Activated T-cell treated with anti-CD3 and anti-CD28 coated beads, Interleukin-2, amount 50 U/mL, for 4 hours (primary cell): Measurements from ENCODE around the gene SIT1. TPM values are rescaled to one million over a fixed set of nuclear protein-coding genes. Genes with fewer than 3 reads are reported as not detected.

ENCODE experiments used
- ATAC-seq, 2 donors: fragments of 200-7000 bp; cut with Tn5 transposase; one replicate each; pipeline ENCODE4 v1.10.0; 2021
- DNase-seq: peaks from one replicate; pipeline ENCODE4 v3.0.0-alpha.2; 2020
- H3K27me3 Mint-ChIP-seq: one replicate; pipeline ENCODE4 v1.8.0; 2021; ENCODE audit warnings: low read depth, mixed read lengths
- H3K36me3 Mint-ChIP-seq: one replicate; pipeline ENCODE4 v1.8.0; 2022; ENCODE audit warnings: mixed read lengths; ENCODE audit not compliant: insufficient read depth
- H3K4me1 Mint-ChIP-seq: one replicate; pipeline ENCODE4 v1.8.0; 2021; ENCODE audit warnings: low read depth, mixed read lengths
- H3K4me3 Mint-ChIP-seq: one replicate; pipeline ENCODE4 v1.8.0; 2021; ENCODE audit warnings: mild to moderate bottlenecking, moderate library complexity, mixed read lengths
- H3K9me3 Mint-ChIP-seq: one replicate; pipeline ENCODE4 v1.8.0; 2021; ENCODE audit warnings: mixed read lengths
- total RNA-seq, 3 donors: library from RNA; stranded (reverse); gene quantifications; one replicate each; pipeline ENCODE4 v1.2.1, GENCODE V29; 2021

SIT1 gene
- total RNA-seq, 3 donors from 2014 or later, result 21.8 to 23.8 (median 22.9) TPM

- no peak for DNase-seq
- Mint-ChIP-seq H3K9me3 (no peaks in the 10 kb centered on the region), H3K4me3 (peak overlapping the region; percentile 68), H3K4me1 (peaks cover 9% of the 10 kb centered on the region), H3K36me3 (no peaks in the 10 kb centered on the region), H3K27me3 (peaks cover 9% of the 10 kb centered on the region)
- peak; percentile 10 to 30 for ATAC-seq
Measured at GRCh38 chr9:35675204-35675603, 24.5 kb upstream of the SIT1 start.

DNA sequence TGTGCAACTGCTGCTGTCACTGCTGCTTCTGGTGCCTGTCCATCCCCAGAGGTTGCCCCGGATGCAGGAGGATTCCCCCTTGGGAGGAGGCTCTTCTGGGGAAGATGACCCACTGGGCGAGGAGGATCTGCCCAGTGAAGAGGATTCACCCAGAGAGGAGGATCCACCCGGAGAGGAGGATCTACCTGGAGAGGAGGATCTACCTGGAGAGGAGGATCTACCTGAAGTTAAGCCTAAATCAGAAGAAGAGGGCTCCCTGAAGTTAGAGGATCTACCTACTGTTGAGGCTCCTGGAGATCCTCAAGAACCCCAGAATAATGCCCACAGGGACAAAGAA, 23.3 kb upstream of the SIT1 start:
- H3K27me3 Mint-ChIP-seq, result peaks cover 9% of the 10 kb centered on the region
- H3K9me3 Mint-ChIP-seq, result no peaks in the 10 kb centered on the region
- ATAC-seq (no peak), DNase-seq (no peak)
- no peak overlapping the region for H3K4me3 Mint-ChIP-seq
- H3K4me1 Mint-ChIP-seq, result peaks cover 9% of the 10 kb centered on the region
- no peaks in the 10 kb centered on the region for H3K36me3 Mint-ChIP-seq

GRCh38 chr9:35673132-35674024, 22.6 kb upstream of the SIT1 start, which contains the start of gene CA9:
Gene CA9 (plus strand): TSS chr9:35673928. CDS start chr9:35673960, 32 bp downstream.
- H3K4me1 Mint-ChIP-seq, result peaks cover 9% of the 10 kb centered on the region
- peak within 1 kb of the TSS; percentile 1 for H3K4me3 Mint-ChIP-seq
- no peaks in the 10 kb centered on the region for H3K9me3 Mint-ChIP-seq
- ATAC-seq (no peak), DNase-seq (no peak)
- peaks cover 9% of the 10 kb centered on the region for H3K27me3 Mint-ChIP-seq
- no peaks in the 10 kb centered on the region for H3K36me3 Mint-ChIP-seq

GRCh38 chr9:35669331-35670145, 18.8 kb upstream of the SIT1 start:
- peaks cover 3% of the 10 kb centered on the region for H3K27me3 Mint-ChIP-seq

DNA sequence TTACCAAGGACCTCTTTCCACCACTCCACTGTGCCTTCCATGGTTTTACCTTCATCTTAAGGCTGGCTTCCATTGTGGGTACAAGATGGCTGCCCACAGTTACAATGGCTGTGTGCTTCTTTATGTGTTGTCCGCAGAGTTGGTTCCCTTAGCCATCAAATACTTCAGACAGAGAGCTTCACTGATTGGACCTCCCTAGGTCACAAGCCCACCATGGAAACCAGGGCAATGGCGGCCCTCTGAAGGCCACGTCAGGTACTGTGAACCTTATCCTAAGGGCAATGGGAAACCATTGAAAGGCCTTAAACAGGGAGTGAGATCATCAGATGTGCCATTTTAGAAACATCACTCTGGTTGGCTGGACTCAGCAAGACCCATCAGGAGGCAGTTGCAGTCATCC, 17.2 kb upstream of the SIT1 start:
- Mint-ChIP-seq H3K4me3 (no peak overlapping the region), H3K27me3 (no peaks in the 10 kb centered on the region), H3K36me3 (no peaks in the 10 kb centered on the region), H3K4me1 (peaks cover 25% of the 10 kb centered on the region), H3K9me3 (no peaks in the 10 kb centered on the region)
- DNase-seq, result no peak
- no peak for ATAC-seq

More at GRCh38 chr9:35669331-35670145, 18.8 kb upstream of the SIT1 start:
- H3K9me3 Mint-ChIP-seq, result no peaks in the 10 kb centered on the region
- H3K4me1 Mint-ChIP-seq, result peaks cover 16% of the 10 kb centered on the region
- DNase-seq (no peak), ATAC-seq (no peak)
- no peaks in the 10 kb centered on the region for H3K36me3 Mint-ChIP-seq
- H3K4me3 Mint-ChIP-seq, result no peak overlapping the region

- Mint-ChIP-seq H3K4me3 (no peak overlapping the region), H3K9me3 (no peaks in the 10 kb centered on the region), H3K36me3 (peaks cover 3% of the 10 kb centered on the region), H3K4me1 (peaks cover 37% of the 10 kb centered on the region), H3K27me3 (no peaks in the 10 kb centered on the region)
- ATAC-seq (no peak), DNase-seq (no peak)
Measured at GRCh38 chr9:35666549-35666948, 15.8 kb upstream of the SIT1 start.

DNA sequence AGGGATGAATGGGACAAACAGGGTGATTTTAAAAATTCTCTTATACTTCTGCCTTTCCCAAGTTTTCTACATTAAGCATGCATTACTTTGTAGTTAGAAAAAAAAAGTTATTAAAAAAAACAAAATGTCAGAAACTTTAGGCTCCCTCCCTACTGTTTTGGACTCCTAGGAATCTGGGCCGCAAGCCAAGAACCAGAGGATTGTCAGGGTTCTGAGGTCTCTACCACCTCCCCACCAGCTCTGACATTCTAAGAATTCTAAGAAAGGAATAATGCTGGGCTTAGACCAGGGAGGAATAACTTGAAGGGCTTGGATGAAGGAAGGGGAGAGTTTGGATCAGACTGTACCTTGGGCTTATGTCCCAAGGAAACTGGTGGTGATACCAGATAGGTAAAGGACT, 15.3 kb upstream of the SIT1 start:
- no peaks in the 10 kb centered on the region for H3K9me3 Mint-ChIP-seq
- DNase-seq, result no peak

GRCh38 chr9:35665471-35665818, 14.7 kb upstream of the SIT1 start:
- peaks cover 47% of the 10 kb centered on the region for H3K4me1 Mint-ChIP-seq
- no peaks in the 10 kb centered on the region for H3K9me3 Mint-ChIP-seq
- DNase-seq (no peak), ATAC-seq (no peak)
- peaks cover 8% of the 10 kb centered on the region for H3K36me3 Mint-ChIP-seq
- no peaks in the 10 kb centered on the region for H3K27me3 Mint-ChIP-seq
- peak overlapping the region; percentile 79 for H3K4me3 Mint-ChIP-seq

More for the DNA sequence above, 15.3 kb upstream of the SIT1 start:
- Mint-ChIP-seq H3K4me1 (peaks cover 41% of the 10 kb centered on the region), H3K4me3 (peak overlapping the region; percentile 51), H3K27me3 (no peaks in the 10 kb centered on the region), H3K36me3 (peaks cover 3% of the 10 kb centered on the region)
- ATAC-seq, result no peak

GRCh38 chr9:35664531-35665470, 14.1 kb upstream of the SIT1 start, which contains the start of gene ARHGEF39:
Gene ARHGEF39 (minus strand): TSS chr9:35665195. CDS start chr9:35665169, 26 bp downstream.
- H3K27me3 Mint-ChIP-seq, result no peaks in the 10 kb centered on the region
- peak; percentile 85 to 92 for ATAC-seq
- H3K36me3 Mint-ChIP-seq, result peaks cover 8% of the 10 kb centered on the region
- H3K4me1 Mint-ChIP-seq, result peaks cover 53% of the 10 kb centered on the region
- peak; percentile 20 for DNase-seq
- H3K4me3 Mint-ChIP-seq, result peak within 1 kb of the TSS; percentile 79
- no peaks in the 10 kb centered on the region for H3K9me3 Mint-ChIP-seq

- H3K4me3 Mint-ChIP-seq, result no peak overlapping the region
- ATAC-seq, result no peak
- H3K27me3 Mint-ChIP-seq, result peaks cover 3% of the 10 kb centered on the region
- DNase-seq, result no peak
- H3K36me3 Mint-ChIP-seq, result peaks cover 10% of the 10 kb centered on the region
- peaks cover 69% of the 10 kb centered on the region for H3K4me1 Mint-ChIP-seq
- H3K9me3 Mint-ChIP-seq, result peaks cover 3% of the 10 kb centered on the region
Measured at GRCh38 chr9:35662437-35662836, 11.7 kb upstream of the SIT1 start.

GRCh38 chr9:35661756-35662350, 11.1 kb upstream of the SIT1 start:
- ATAC-seq (no peak), DNase-seq (no peak)
- H3K4me3 Mint-ChIP-seq, result peak overlapping the region; percentile 15
- peaks cover 75% of the 10 kb centered on the region for H3K4me1 Mint-ChIP-seq
- H3K36me3 Mint-ChIP-seq, result peaks cover 10% of the 10 kb centered on the region
- peaks cover 3% of the 10 kb centered on the region for H3K9me3 Mint-ChIP-seq
- H3K27me3 Mint-ChIP-seq, result peaks cover 3% of the 10 kb centered on the region

DNA sequence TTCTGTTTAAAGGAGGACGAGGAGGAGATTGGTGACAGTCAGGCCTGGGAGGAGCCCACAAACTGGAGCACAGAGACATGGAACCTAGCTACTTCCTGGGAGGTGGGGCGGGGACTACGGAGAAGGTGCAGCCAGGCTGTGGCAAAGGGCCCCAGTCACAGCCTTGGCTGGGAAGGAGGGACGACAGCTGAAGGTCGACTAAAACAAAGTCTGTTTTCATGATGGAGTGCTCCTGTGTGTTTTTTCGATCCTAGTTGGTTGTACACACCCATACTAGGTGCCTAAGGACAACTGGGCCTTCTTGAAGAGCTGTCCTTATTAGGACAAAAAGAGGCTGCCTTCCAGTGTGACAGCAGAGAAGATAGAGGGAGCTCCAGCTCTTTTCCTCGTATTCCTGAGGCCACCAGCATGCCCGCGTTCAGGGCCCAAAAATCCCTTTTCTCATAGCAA, 10.3 kb upstream of the SIT1 start:
- no peak for DNase-seq
- ATAC-seq, result no peak
- Mint-ChIP-seq H3K36me3 (peaks cover 10% of the 10 kb centered on the region), H3K9me3 (peaks cover 3% of the 10 kb centered on the region), H3K27me3 (peaks cover 3% of the 10 kb centered on the region), H3K4me3 (peak overlapping the region; percentile 11), H3K4me1 (peaks cover 78% of the 10 kb centered on the region)

GRCh38 chr9:35659340-35659739, 8.6 kb upstream of the SIT1 start:
- peaks cover 3% of the 10 kb centered on the region for H3K9me3 Mint-ChIP-seq
- H3K4me3 Mint-ChIP-seq, result peak overlapping the region; percentile 87
- no peak for ATAC-seq
- peaks cover 3% of the 10 kb centered on the region for H3K27me3 Mint-ChIP-seq
- DNase-seq, result no peak
- peaks cover 10% of the 10 kb centered on the region for H3K36me3 Mint-ChIP-seq
- H3K4me1 Mint-ChIP-seq, result peaks cover 71% of the 10 kb centered on the region
